ENCODE results near the gene DISP2.

Gene DISP2, protein sequence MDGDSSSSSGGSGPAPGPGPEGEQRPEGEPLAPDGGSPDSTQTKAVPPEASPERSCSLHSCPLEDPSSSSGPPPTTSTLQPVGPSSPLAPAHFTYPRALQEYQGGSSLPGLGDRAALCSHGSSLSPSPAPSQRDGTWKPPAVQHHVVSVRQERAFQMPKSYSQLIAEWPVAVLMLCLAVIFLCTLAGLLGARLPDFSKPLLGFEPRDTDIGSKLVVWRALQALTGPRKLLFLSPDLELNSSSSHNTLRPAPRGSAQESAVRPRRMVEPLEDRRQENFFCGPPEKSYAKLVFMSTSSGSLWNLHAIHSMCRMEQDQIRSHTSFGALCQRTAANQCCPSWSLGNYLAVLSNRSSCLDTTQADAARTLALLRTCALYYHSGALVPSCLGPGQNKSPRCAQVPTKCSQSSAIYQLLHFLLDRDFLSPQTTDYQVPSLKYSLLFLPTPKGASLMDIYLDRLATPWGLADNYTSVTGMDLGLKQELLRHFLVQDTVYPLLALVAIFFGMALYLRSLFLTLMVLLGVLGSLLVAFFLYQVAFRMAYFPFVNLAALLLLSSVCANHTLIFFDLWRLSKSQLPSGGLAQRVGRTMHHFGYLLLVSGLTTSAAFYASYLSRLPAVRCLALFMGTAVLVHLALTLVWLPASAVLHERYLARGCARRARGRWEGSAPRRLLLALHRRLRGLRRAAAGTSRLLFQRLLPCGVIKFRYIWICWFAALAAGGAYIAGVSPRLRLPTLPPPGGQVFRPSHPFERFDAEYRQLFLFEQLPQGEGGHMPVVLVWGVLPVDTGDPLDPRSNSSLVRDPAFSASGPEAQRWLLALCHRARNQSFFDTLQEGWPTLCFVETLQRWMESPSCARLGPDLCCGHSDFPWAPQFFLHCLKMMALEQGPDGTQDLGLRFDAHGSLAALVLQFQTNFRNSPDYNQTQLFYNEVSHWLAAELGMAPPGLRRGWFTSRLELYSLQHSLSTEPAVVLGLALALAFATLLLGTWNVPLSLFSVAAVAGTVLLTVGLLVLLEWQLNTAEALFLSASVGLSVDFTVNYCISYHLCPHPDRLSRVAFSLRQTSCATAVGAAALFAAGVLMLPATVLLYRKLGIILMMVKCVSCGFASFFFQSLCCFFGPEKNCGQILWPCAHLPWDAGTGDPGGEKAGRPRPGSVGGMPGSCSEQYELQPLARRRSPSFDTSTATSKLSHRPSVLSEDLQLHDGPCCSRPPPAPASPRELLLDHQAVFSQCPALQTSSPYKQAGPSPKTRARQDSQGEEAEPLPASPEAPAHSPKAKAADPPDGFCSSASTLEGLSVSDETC (N-terminal part only)

DNA sequence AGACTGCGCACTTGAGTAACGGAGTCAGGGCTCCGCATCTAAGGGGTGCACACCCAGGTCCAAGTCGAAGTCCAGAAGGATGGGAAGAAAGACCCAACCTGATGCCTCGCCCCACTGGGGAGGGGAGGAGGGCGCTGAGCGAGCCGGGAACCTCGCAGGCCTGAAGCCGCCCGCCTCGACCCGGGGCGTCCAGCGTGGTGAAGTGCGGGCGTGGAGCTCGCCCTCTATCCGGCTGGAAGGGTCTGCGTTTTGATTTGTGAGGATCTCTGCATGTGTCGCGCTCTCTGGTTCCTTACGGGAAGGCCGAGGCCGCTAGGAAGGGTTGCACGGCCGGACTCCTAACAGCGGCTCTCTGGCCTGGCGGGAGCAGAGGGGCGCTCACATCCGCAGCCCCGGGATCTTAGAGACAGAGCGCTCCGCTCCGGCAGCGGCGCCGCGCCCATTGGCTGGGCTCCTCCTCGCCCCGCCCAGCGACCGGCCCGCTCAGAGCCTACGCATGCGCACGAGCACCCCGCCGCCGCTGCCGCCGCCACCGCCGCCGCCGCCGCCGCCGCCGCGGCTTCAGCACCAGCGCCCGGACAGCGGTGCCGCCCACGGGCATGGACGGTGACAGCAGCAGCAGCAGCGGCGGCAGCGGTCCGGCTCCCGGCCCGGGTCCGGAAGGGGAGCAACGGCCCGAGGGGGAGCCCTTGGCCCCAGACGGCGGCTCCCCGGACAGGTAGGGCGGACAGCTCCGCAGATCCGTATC, at the start of gene DISP2:
Gene DISP2 (plus strand): TSS at position 497 of the 748 bp plus-strand sequence. CDS start 103 bp downstream, at position 600.
- Histone ChIP-seq H3K4me3 (ENCODE audit: low read length) (peak within 1 kb of the TSS; percentile 79), H3K9me3 (ENCODE audit: low read length) (no peaks in the 10 kb centered on the region), H2AFZ (ENCODE audit: low read depth, low read length) (peak within 1 kb of the TSS; percentile 96), H3K4me1 (ENCODE audit: insufficient read depth, low read length) (peaks cover 13% of the 10 kb centered on the region), H3K27me3 (ENCODE audit: insufficient read depth, low read length) (peaks cover 45% of the 10 kb centered on the region), H3K36me3 (ENCODE audit: insufficient read depth, low read length) (no peaks in the 10 kb centered on the region)

GRCh38 chr15:40309344-40309862, 48.6 kb upstream of the DISP2 start:
- H3K36me3 ChIP-seq (ENCODE audit: insufficient read depth, low read length) = no peaks in the 10 kb centered on the region
- no peaks in the 10 kb centered on the region for H3K9me3 ChIP-seq (ENCODE audit: low read length)
- H2AFZ ChIP-seq (ENCODE audit: low read depth, low read length) = no peak overlapping the region
- no peaks in the 10 kb centered on the region for H3K27me3 ChIP-seq (ENCODE audit: insufficient read depth, low read length)
- peaks cover 25% of the 10 kb centered on the region for H3K4me1 ChIP-seq (ENCODE audit: insufficient read depth, low read length)
- H3K4me3 ChIP-seq (ENCODE audit: low read length) = no peak overlapping the region

DNA sequence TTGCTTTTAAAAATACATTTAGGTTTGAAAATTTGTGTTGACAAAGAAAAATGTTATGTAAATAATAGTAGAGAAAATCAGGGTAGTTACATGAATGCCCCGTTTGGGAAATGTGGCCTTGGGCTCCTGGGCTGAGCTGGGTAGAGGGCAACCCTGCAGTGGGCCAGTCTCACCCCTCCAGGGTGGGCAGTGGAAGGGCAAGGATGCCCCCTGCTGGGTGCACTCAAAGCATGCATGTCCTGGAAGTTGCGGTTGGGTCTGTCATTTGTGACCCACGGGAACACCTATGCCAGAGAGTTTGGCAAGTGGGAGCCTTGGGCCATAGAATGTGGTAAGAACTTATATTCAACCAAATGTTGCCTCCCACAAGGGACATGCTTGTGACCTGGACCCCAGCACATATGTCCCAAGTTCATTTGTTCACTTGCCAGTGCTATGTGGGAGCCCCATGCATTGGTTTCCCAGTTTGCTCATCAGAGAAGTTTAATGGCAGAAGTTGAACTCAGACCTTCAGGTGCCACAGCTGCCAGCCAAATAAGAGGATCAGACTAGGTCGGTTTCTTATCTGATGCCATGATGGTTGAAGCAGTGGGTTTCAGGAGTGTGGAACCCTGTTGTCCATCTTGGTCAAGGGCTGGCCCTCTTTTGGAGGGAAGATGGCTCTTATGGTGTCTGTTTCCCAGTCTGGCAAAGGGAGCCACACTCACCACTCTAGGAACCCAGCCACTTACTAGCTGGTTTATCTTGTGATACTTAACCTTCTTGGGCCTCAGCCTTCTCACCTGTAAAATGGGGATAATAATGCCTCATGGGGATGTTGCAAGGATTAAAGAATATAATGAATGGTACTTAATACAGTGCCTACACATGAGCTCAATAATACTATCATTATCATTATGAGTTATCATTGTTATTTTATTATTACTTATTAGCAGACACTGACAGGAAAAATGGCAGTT, 47.7 kb upstream of the DISP2 start:
- Histone ChIP-seq H3K4me3 (ENCODE audit: low read length) (no peak overlapping the region), H2AFZ (ENCODE audit: low read depth, low read length) (no peak overlapping the region), H3K36me3 (ENCODE audit: insufficient read depth, low read length) (no peaks in the 10 kb centered on the region), H3K27me3 (ENCODE audit: insufficient read depth, low read length) (no peaks in the 10 kb centered on the region), H3K9me3 (ENCODE audit: low read length) (no peaks in the 10 kb centered on the region), H3K4me1 (ENCODE audit: insufficient read depth, low read length) (peaks cover 25% of the 10 kb centered on the region)

- Histone ChIP-seq H3K4me3 (ENCODE audit: low read length) (no peak overlapping the region), H2AFZ (ENCODE audit: low read depth, low read length) (no peak overlapping the region), H3K9me3 (ENCODE audit: low read length) (no peaks in the 10 kb centered on the region), H3K27me3 (ENCODE audit: insufficient read depth, low read length) (peaks cover under 1% of the 10 kb centered on the region), H3K4me1 (ENCODE audit: insufficient read depth, low read length) (peaks cover 25% of the 10 kb centered on the region), H3K36me3 (ENCODE audit: insufficient read depth, low read length) (no peaks in the 10 kb centered on the region)
These were observed 47.0 kb upstream of the DISP2 start for GRCh38 chr15:40310993-40311392.

DNA sequence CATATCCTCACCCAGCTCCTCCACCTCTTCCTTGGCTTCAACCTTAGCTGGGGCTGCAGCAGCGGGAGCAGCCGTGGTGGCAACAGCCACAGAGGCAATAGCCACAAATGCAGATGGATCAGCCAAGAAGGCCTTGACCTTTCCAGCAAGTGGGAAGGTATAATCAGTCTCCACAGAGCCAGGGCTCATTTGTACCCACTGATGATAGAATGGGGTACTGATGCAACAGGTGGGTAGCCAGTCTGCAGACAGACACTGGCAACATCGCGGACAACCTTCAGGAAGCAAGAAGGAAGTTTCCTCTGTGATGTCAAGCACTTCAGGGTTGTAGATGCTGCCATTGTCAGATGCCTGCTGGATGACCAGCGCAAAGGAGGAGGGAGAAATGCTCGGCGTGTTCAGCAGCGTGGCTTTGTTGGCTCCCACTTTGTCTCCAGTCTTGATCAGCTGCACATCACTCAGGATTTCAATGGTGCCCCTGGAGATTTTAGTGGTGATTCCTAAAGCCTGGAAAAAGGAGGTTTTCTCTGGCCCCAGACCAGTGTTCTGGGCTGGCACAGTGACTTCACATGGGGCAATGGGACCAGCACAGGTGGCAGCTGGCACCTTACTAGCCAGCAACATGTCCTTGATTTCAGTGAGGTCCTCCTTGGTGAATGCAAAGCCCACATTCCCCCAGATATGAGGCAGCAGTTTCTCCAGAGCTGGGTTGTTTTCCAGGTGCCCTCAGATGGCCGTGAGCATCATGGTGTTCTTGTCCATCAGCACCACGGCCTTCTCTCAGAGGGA, 45.5 kb upstream of the DISP2 start:
- Histone ChIP-seq H3K9me3 (ENCODE audit: low read length) (no peaks in the 10 kb centered on the region), H3K36me3 (ENCODE audit: insufficient read depth, low read length) (no peaks in the 10 kb centered on the region), H3K4me1 (ENCODE audit: insufficient read depth, low read length) (peaks cover 20% of the 10 kb centered on the region), H3K27me3 (ENCODE audit: insufficient read depth, low read length) (peaks cover 5% of the 10 kb centered on the region), H3K4me3 (ENCODE audit: low read length) (no peak overlapping the region), H2AFZ (ENCODE audit: low read depth, low read length) (no peak overlapping the region)

DNA sequence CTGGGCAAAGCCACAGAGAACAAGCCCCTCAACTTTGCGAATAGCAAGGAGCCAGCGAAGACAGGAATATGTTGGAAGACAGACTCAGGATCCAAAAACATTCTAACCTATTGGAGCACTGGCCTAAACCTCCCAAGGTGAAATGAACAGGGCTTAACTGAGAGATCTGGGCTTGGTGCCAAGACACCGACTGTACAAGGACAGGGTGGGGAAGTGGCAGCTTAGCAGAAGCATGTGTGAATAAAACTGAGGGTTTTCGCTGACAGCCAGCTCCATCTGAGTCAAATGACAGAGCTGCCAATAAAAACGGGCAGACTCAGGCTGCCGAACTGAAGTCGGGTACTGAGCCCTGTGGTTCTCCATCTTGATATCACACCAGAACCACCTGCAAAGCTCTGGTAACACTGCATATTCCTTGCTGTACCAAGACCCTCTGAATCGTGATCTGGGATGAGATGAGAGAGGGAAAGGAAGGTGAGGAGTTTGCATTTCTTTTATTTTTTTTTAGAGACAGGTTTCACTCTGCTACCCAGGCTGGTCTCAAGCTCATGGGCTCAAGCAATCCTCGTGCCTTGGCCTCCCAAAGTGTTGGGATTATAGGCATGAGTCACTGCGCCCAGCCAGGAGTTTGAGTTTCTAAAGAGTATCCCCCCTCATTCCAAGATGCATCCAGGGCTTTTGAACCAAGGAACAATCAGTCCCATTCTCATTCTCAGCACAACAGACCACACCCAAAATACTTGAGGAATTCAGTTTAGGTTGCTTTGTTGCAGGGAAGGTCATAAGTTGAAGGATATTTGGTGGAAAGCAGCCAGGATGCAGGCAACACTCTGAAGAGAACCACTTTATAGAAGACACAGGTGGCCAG, 44.3 kb upstream of the DISP2 start:
- Histone ChIP-seq H3K9me3 (ENCODE audit: low read length) (no peaks in the 10 kb centered on the region), H3K27me3 (ENCODE audit: insufficient read depth, low read length) (peaks cover 5% of the 10 kb centered on the region), H3K4me3 (ENCODE audit: low read length) (no peak overlapping the region), H3K36me3 (ENCODE audit: insufficient read depth, low read length) (no peaks in the 10 kb centered on the region), H3K4me1 (ENCODE audit: insufficient read depth, low read length) (peaks cover 12% of the 10 kb centered on the region), H2AFZ (ENCODE audit: low read depth, low read length) (no peak overlapping the region)

- H3K4me3 ChIP-seq (ENCODE audit: low read length) = no peak overlapping the region
- no peaks in the 10 kb centered on the region for H3K36me3 ChIP-seq (ENCODE audit: insufficient read depth, low read length)
- H2AFZ ChIP-seq (ENCODE audit: low read depth, low read length) = no peak overlapping the region
- no peaks in the 10 kb centered on the region for H3K9me3 ChIP-seq (ENCODE audit: low read length)
- peaks cover 5% of the 10 kb centered on the region for H3K27me3 ChIP-seq (ENCODE audit: insufficient read depth, low read length)
- H3K4me1 ChIP-seq (ENCODE audit: insufficient read depth, low read length) = peaks cover 2% of the 10 kb centered on the region
These were observed 43.2 kb upstream of the DISP2 start for GRCh38 chr15:40314723-40315276.

- peaks cover 9% of the 10 kb centered on the region for H3K4me1 ChIP-seq (ENCODE audit: insufficient read depth, low read length)
- no peaks in the 10 kb centered on the region for H3K9me3 ChIP-seq (ENCODE audit: low read length)
- no peak overlapping the region for H2AFZ ChIP-seq (ENCODE audit: low read depth, low read length)
- no peak overlapping the region for H3K4me3 ChIP-seq (ENCODE audit: low read length)
- peaks cover 5% of the 10 kb centered on the region for H3K27me3 ChIP-seq (ENCODE audit: insufficient read depth, low read length)
- no peaks in the 10 kb centered on the region for H3K36me3 ChIP-seq (ENCODE audit: insufficient read depth, low read length)
These were observed 41.1 kb upstream of the DISP2 start for GRCh38 chr15:40316931-40317330.

GRCh38 chr15:40317580-40317979, 40.4 kb upstream of the DISP2 start:
- Histone ChIP-seq H3K4me1 (ENCODE audit: insufficient read depth, low read length) (peaks cover 15% of the 10 kb centered on the region), H2AFZ (ENCODE audit: low read depth, low read length) (no peak overlapping the region), H3K9me3 (ENCODE audit: low read length) (no peaks in the 10 kb centered on the region), H3K4me3 (ENCODE audit: low read length) (no peak overlapping the region), H3K36me3 (ENCODE audit: insufficient read depth, low read length) (no peaks in the 10 kb centered on the region), H3K27me3 (ENCODE audit: insufficient read depth, low read length) (peaks cover 10% of the 10 kb centered on the region)

- Histone ChIP-seq H3K4me3 (ENCODE audit: low read length) (no peak overlapping the region), H3K9me3 (ENCODE audit: low read length) (no peaks in the 10 kb centered on the region), H3K36me3 (ENCODE audit: insufficient read depth, low read length) (no peaks in the 10 kb centered on the region), H3K4me1 (ENCODE audit: insufficient read depth, low read length) (peaks cover 31% of the 10 kb centered on the region), H3K27me3 (ENCODE audit: insufficient read depth, low read length) (peaks cover 14% of the 10 kb centered on the region), H2AFZ (ENCODE audit: low read depth, low read length) (no peak overlapping the region)
These were observed 37.6 kb upstream of the DISP2 start for GRCh38 chr15:40320409-40320808.

Data from neuron (in vitro differentiated cells).